GM12878 (cell line): ENCODE measurements around the gene GET3. TPM values are rescaled to one million over a fixed set of nuclear protein-coding genes. Genes with fewer than 3 reads are reported as not detected.

Experiments used
- E2F8 ChIP-seq: fragments of 450-650 bp; IDR thresholded peaks from 2 replicates; pipeline ENCODE4 v1.6.1; 2018; ENCODE audit warnings: mild to moderate bottlenecking, low read depth, moderate library complexity; ENCODE audit not compliant: partially characterized antibody
- EED ChIP-seq: sonication (generic); IDR thresholded peaks from 2 replicates; pipeline ENCODE4 v1.6.1; 2016; ENCODE audit warnings: antibody characterized with exemption, low read depth
- EGR1 ChIP-seq, 2 experiments: IDR thresholded peaks; 1 replicate in 1 of 2; 2 replicates in 1 of 2; pipeline ENCODE4 v1.6.1; 2011 to 2012; ENCODE audit warnings: low read depth in 2 of 2, low read length in 2 of 2, borderline replicate concordance in 1 of 2, mild to moderate bottlenecking in 1 of 2, moderate library complexity in 1 of 2
- ETV6 ChIP-seq, 2 experiments: fragments of 450-650 bp in 1 of 2; IDR thresholded peaks in 1 of 2; conservative IDR thresholded peaks in 1 of 2; 2 replicates each; pipeline ENCODE4 v1.6.1; 2014; ENCODE audit warnings: antibody characterized with exemption in 1 of 2, borderline replicate concordance in 1 of 2, low read depth in 1 of 2, mild to moderate bottlenecking in 1 of 2, moderate library complexity in 1 of 2
- KLF5 ChIP-seq: fragments of 450-650 bp; IDR thresholded peaks from 2 replicates; pipeline ENCODE4 v1.6.1; 2014; ENCODE audit warnings: mild to moderate bottlenecking; ENCODE audit not compliant: partially characterized antibody
- LARP7 ChIP-seq: fragments of 450-650 bp; IDR thresholded peaks from 2 replicates; pipeline ENCODE4 v1.6.1; 2017; ENCODE audit warnings: mild to moderate bottlenecking
- NBN ChIP-seq: fragments of 450-650 bp; IDR thresholded peaks from 2 replicates; pipeline ENCODE4 v1.6.1; 2016
- NKRF ChIP-seq: fragments of 450-650 bp; conservative IDR thresholded peaks from 2 replicates; pipeline ENCODE4 v1.6.1; 2017; ENCODE audit warnings: mild to moderate bottlenecking, moderate library complexity
- NR2C2 ChIP-seq: IDR thresholded peaks from 2 replicates; pipeline ENCODE4 v1.6.1; 2011; ENCODE audit warnings: borderline replicate concordance, low read depth; ENCODE audit not compliant: control insufficient read depth, insufficient read length
- NRF1 ChIP-seq: conservative IDR thresholded peaks from 2 replicates; pipeline ENCODE4 v1.6.1; 2011; ENCODE audit warnings: mild to moderate bottlenecking, low read depth, low read length, improper control_type of control experiment
- POLR2A ChIP-seq: IDR thresholded peaks from 2 replicates; pipeline ENCODE4 v1.6.1; 2011; ENCODE audit warnings: low read depth, mild to moderate bottlenecking, low read length
- TARDBP ChIP-seq: IDR thresholded peaks from 2 replicates; pipeline ENCODE4 v1.6.1; 2016; ENCODE audit warnings: borderline replicate concordance
- ZBED1 ChIP-seq: IDR thresholded peaks from 2 replicates; pipeline ENCODE4 v1.6.1; 2016; ENCODE audit warnings: borderline replicate concordance
- ZBTB11 ChIP-seq: fragments of 450-650 bp; formaldehyde crosslinking; IDR thresholded peaks from 2 replicates; pipeline ENCODE4 v1.5.0; 2022; ENCODE audit warnings: mild to moderate bottlenecking, missing genetic modification characterization
- ZNF592 ChIP-seq: fragments of 450-650 bp; IDR thresholded peaks from 2 replicates; pipeline ENCODE4 v1.6.1; 2017; ENCODE audit warnings: mild to moderate bottlenecking, moderate library complexity
- polyA plus RNA-seq, 11 experiments: library from polyadenylated mRNA; depleted of rRNA in 4 of 11; unstranded in 6 of 11; stranded (reverse) in 5 of 11; fragments of >200 nt; fragmentation: Nextera tagmentation in 4 of 11; fragmentation: Illumina TruSeq in 1 of 11; extraction: Ambion mirVana in 4 of 11; extraction: Trizol in 1 of 11; gene quantifications; 1 replicate in 1 of 11; 2 replicates in 10 of 11; pipeline versions ENCODE4 v1.2.1 to v1.2.3, GENCODE V29; 2011 to 2016; ENCODE audit warnings: inconsistent platforms in 2 of 11, missing spikeins in 2 of 11, low read depth in 1 of 11
- total RNA-seq, 4 experiments: library from RNA; depleted of rRNA in 3 of 4; stranded (reverse); fragments of >200 nt in 3 of 4; fragmentation: Illumina TruSeq in 1 of 4; extraction: Trizol in 1 of 4; gene quantifications; 2 replicates each; pipeline versions ENCODE4 v1.2.1 to v1.2.3, GENCODE V29; 2013 to 2021

GET3 gene
- total and polyA plus RNA-seq, 10 of the 15 experiments (the other 5 are each of a cell fraction or from before 2014, with no cell fraction given), result 14.5 to 144 (median 97.2) TPM

- TF ChIP-seq ZNF592 (peak; percentile 75), KLF5 (peak; percentile 97), ZBTB11 (peak; percentile 68), EED (peak; percentile 69), NRF1 (no peak; the same call in 1 of the 2 replicates), NKRF (peak; percentile 82), E2F8 (no peak), ZBED1 (peak; percentile 97), POLR2A (peak; percentile 100), EGR1 (IDR thresholded peaks at IDR 0.05; ENCODE audit: borderline replicate concordance in 1 of 2, low read depth in 2 of 2, low read length in 2 of 2) (peak in 1 of 2 experiments; percentile 58; a peak in 2 of 3 replicates), TARDBP (no peak; the same call in 1 of the 2 replicates), NBN (peak; percentile 93), LARP7 (peak; percentile 100), ETV6 (conservative IDR thresholded peaks at IDR 0.05 in 1 of 2, IDR thresholded peaks at IDR 0.05 in 1 of 2; ENCODE audit: borderline replicate concordance in 1 of 2, low read depth in 1 of 2) (no peak; a peak in 1 of 4 replicates), NR2C2 (no peak)
Observed at GRCh38 chr19:12791345-12792050, 54.2 kb downstream of the GET3 start, which contains the start of gene JUNB (continued).
